IPS DF 4.7 (cell line): Measurements from ENCODE around the gene MBOAT2.
A peak's percentile ranks its signal among the peaks of the same experiment; 100 is the strongest.

Experiments used
- DNase-seq: peaks from one replicate; pipeline ENCODE4 v3.0.0-alpha.2; 2013; ENCODE audit warnings: low spot score; ENCODE audit errors: extremely low read depth

The MBOAT2 gene

DNA sequence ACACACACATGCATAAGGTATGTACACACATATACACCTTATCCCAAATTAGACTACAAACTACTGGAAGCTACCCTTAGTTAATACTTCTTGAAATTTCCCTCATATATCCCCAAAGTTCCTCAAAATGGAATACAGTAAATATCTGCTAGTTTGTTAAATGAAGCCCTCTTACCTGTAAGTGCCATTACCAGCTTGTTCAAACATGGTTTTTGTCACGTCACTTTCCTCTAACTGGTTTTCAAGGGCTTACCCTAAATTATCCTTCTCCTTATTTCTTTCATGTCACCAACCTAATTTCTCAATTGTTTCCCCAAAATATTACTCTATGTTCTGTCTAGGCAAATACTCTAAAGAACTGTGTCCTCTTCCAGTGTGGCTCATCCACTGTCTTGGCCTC, 141.7 kb downstream of the MBOAT2 start:
- DNase-seq = no peak

DNA sequence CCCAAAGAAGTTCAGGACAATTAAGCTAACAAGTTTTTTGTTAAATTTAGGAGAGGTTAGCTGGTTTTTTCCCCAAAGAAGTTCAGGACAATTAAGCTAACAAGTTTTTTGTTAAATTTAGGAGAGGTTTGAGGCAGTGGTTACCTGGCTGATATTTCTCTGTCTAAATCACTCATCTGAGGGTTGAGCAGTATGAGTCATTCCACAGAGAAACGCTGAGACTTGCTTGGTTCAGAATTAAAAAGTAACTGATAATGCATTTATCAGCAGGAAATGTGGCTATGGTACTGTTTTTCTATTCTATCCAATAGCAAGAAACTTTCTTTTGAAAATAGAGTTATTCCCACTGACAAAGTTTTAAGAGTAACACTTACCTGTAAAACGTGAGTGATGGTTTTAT, 143.2 kb downstream of the MBOAT2 start:
- no peak for DNase-seq

DNA sequence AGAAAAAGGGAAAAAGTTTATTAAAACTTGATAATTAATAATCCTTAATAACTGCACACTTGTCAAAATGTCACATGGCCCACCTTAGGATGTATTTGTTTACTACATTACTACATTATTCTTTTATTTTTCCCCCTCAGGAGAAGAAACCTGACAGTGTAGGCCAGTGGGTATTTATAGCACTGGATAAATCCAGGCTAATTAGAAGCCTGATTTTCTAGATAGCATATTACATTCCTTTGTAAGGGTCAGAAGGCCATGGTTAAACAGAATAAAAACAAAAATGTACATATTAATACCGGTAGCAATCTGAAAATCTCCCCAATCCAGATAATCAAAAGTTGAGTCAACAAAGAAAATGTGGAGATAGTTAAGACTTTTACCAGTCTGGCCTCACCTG, 144.6 kb downstream of the MBOAT2 start:
- no peak for DNase-seq

- DNase-seq = no peak
Measured at GRCh38 chr2:8858264-8858663, 145.2 kb downstream of the MBOAT2 start.

DNA sequence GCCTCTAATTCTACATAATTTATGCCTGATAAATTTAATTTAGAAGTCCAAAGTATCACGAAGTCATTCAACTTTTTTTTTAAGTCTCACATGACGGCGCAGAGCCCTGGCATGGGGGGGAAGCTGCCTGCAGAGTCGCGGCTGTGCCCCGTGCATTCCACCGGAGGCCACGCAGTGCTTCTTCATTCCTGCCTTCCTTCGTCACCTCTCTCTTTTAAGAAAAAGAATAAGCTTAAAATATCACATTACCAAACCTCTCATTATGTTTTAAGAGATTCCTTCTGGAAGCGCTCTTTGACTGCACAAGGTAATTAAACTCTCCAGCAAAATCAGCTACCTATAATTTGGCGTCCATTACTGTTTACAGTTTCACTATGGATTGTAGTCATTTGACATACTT, 145.8 kb downstream of the MBOAT2 start:
- no peak for DNase-seq

- no peak for DNase-seq
Measured at GRCh38 chr2:8856176-8856575, 147.3 kb downstream of the MBOAT2 start.

- DNase-seq = no peak
Measured at GRCh38 chr2:8855010-8855409, 148.5 kb downstream of the MBOAT2 start.

DNA sequence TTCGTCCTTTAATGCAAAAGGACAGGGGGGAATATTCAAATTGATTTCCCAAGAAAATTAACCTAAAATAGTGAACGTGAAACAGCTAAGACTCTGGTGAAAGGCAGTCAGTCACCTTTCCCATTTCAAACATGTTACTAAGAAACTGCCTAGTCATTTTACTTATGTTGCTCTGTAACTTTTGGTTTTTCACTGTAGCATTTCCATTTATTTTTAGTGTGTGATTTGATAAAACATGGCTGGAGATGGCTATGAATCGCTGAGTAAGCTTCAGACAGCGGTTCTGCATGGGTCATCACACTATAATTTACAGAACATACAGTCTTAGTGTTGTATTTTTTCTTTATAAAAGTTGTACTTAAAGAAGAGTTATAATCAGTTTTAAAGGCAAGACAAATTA, 150.1 kb downstream of the MBOAT2 start:
- no peak for DNase-seq

DNA sequence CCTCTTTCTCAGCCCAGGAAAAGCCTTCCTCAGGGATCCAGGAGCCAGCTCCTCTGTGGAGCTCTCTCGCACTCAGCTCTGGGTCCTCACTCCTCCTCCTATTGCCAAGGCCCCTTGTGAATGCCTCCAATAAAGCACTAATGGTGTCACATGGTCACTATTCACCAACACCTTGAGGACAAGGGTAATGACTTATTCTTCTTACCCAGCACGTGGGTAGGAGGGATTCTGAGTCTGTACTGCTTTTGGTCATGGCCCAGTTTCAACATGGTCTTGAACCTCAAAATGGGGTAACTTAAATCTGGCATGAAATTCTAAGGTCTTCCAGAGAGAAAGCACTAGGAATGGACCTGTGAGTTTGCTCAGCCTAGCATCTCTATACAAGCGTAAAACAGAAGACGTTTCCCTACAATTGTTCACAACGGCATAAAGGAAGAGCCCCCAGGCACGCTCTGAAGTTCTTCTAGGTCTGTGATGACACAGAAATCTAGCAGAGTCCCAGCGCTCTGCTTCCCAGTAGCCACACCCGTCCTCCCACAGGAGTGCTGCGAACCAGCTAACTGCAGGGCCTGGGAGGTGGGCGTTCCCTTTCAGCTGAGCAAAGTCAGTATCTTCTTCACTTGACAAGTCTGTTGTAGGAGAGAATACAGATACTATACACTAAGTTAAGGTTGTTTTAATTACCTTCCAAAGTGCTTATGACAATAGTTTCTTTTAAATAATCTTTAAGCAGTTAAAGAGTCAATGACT, 151.5 kb downstream of the MBOAT2 start:
- DNase-seq = no peak

- DNase-seq = no peak
Measured at GRCh38 chr2:8850845-8851487, 152.5 kb downstream of the MBOAT2 start.

- no peak for DNase-seq
Measured at GRCh38 chr2:8849327-8849726, 154.2 kb downstream of the MBOAT2 start.

- no peak for DNase-seq
Measured at GRCh38 chr2:8848328-8849100, 155.0 kb downstream of the MBOAT2 start.

DNA sequence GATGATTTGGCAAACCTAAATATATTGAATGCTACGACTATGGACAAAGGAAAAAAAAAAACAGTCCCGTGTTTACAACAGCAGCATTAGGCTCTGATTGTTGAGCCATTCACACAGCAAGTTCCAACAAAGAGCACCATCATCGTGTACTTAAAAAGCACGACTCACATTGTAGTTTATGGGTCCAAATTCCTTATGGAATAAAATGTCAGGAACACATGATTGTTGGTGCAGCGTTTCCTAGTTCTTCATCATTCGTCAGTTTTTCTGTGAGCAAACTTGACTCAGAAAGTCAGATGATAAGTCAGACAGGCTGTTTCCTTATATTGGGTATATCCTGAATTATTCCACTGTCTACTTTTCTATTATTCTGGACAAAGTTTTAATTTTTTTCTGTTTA, 156.1 kb downstream of the MBOAT2 start:
- no peak for DNase-seq

- DNase-seq = no peak
Measured at GRCh38 chr2:8841932-8842331, 161.6 kb downstream of the MBOAT2 start.

DNA sequence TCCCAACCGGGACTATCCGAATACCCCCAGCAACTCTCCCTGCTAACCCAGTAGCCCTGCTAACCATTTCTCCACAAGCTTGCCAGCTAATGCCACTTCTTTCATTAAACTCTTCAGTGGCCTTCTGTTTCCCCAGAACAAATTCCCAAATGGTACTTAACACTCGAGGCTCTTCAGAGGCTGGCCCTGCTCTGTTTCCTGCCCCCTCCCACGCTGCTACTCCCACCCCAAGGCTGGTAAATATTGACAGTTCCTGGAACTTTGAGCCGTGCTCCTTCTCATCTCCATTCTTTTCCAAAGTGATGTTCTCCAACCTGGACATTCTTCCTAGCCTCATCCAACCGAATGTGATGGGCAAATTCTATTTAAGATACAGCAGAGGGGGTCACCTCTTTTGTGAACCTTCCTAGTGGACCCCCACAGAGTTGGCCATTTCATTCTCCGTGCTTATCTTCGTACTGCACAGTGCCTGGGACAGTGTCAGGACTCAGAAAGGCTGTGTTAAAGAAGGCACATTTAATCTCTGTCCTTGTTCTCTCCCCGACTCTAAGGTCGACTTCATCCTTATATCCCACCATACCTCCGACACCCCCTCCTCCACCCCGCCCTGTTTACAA, 162.9 kb downstream of the MBOAT2 start:
- DNase-seq = no peak

GRCh38 chr2:8839189-8839965, 164.1 kb downstream of the MBOAT2 start:
- DNase-seq = no peak

DNA sequence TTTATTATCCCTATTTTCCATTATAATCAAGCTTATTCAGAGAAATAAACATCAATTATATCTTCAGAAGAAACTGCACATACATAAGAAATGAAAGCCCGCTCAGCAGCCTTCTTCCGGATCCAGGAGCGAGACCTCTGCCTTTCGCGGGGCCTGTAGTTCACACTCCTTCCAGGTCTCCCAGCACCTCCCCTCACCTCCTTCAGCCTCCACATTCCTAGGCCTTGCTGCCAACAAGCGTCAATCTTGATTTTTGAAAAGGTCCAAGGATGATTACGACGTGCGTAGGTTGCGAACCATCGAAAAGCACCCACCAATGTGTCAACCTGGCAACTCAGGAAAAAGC, 165.7 kb downstream of the MBOAT2 start:
- DNase-seq = peak; percentile 3

DNA sequence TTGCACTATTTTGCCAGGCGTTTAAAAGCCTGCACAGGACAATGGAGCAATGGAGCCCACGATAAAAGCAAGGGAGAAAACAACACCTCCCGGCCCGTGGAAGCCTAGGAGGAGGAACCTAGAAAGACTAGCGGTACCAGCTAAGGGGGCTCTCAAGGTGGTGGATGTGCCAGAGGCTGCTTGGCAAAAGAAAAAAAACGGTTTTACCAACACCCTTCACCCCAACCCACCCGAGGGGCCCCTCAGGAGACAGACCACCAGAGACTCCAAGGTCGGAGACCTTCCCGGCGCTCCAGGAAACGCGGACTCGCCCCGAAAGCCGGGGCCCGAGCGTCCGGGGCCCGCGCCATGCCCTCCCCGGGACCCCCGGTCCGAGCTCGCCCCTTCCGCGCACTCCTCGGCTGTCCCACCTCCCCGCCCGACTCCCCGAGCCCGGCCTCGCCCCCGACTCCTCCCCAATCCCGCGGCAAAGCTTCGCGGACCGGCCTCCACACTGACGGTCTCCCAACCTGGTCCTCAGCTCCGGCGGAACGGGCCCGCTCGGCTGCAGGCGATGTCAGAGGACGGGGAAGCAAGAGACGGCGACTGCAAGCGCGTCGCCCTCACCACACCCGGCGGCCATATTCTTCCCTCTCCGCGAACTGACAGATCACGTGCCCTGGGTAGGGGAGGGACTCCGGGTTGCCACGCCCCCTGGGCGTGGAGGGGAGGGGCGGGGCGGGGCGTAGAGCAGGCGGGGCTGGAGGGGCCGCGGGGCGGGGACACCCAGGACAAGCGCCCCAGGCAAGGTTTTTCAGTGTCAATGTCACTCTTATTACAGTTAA, 166.3 kb downstream of the MBOAT2 start, which contains the start of gene KIDINS220:
KIDINS220 (minus strand) TSS at position 643 of the 824 bp plus-strand sequence. CDS start 10,520 bp downstream, outside the sequence.
- peak; percentile 14 for DNase-seq

DNA sequence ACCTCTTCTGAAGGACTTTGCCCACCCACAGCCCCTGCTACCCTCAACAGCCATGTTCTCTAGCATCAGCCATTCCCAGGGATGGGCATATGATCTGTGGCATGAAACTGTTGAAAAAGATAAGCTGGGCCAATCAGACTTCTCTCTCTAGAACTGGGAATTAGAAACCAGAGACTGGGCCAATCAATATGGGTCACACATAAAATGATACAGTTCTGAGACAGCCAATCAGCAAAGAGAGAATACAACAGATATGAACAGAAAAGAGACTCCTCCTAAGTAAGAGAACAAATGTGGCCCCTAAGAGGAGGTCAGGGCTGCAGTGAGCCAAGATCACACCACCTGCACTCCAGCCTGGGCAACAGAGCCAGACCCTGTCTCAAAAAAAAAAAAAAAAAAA, 168.2 kb downstream of the MBOAT2 start:
- DNase-seq = no peak

GRCh38 chr2:8833853-8834252, 169.6 kb downstream of the MBOAT2 start:
- DNase-seq = no peak
